ENCODE data around the gene CDCA8. TPM values are rescaled to one million over a fixed set of nuclear protein-coding genes. Genes with fewer than 3 reads are reported as not detected.

Gene CDCA8
- total and polyA plus RNA-seq, 9 of the 15 experiments (the other 6 are each of a cell fraction or from before 2014, with no cell fraction given) = 26.4 to 148 (median 81.8) TPM

- TF ChIP-seq ZNF316 (IDR thresholded peaks at IDR 0.05) (peak; percentile 96), C11orf30 (IDR thresholded peaks at IDR 0.05; ENCODE audit: low read depth) (peak; percentile 92), MAFF (IDR thresholded peaks at IDR 0.05; ENCODE audit: low read length) (peak; percentile 92), DEAF1 (CRISPR knock-in tag; IDR thresholded peaks at IDR 0.05) (no peak), MAFG (tag; conservative IDR thresholded peaks at IDR 0.05) (peak; percentile 91), POLR2G (IDR thresholded peaks at IDR 0.05; ENCODE audit: low read depth, low read length) (no peak), MAFK (IDR thresholded peaks at IDR 0.05; ENCODE audit: low read length) (peak; percentile 87), ZFP36 (IDR thresholded peaks at IDR 0.05; ENCODE audit: low read depth, low read length, partially characterized antibody) (no peak)
- Histone ChIP-seq H3K36me3 (ENCODE audit: control insufficient read depth, insufficient read depth, low read length) (no peaks in the 10 kb centered on the region), H3K4me2 (ENCODE audit: insufficient read depth, low read length) (no peak overlapping the region), H3K27ac (ENCODE audit: extremely low read depth, low read depth, low read length) (no peak overlapping the region), H3K79me2 (ENCODE audit: control insufficient read depth, insufficient read depth, low read length) (no peaks in the 10 kb centered on the region), H4K20me1 (replicated peaks; ENCODE audit: control insufficient read depth, insufficient read depth, low read length) (no peaks in the 10 kb centered on the region; the same call in 1 of the 2 replicates), H3K9me1 (ENCODE audit: control insufficient read depth, insufficient read depth, low read length) (no peaks in the 10 kb centered on the region), H3K9me3 (replicated peaks; ENCODE audit: control insufficient read depth, insufficient read depth, low read depth, low read length) (no peaks in the 10 kb centered on the region), H3K9ac (ENCODE audit: insufficient read depth in 1 of 2, low read depth in 2 of 2, low read length in 2 of 2) (no peak overlapping the region), H3K4me1 (replicated peaks in 1 of 2; ENCODE audit: control insufficient read depth in 2 of 2, insufficient read depth in 2 of 2, low read length in 2 of 2) (peaks cover 0 to 7% of the 10 kb centered on the region in 2 experiments; a peak in 2 of 5 replicates), H3K4me3 (no peak overlapping the region), H3K27me3 (ENCODE audit: control insufficient read depth in 2 of 2, insufficient read depth in 2 of 2, low read length in 2 of 2) (peaks cover 15 to 24% of the 10 kb centered on the region in 2 experiments), H2AFZ (ENCODE audit: low read depth, low read length) (no peak overlapping the region)
- ATAC-seq (no peak), FAIRE-seq (no peak), DNase-seq (ENCODE audit: extremely low read depth in 1 of 4, low spot score in 3 of 4) (no peak)
- WGBS (ENCODE audit: insufficient coverage, low coverage, missing lambda C conversion rate) = 0% methylated on average over 1 of the region's 1 CpG
- CTCF ChIA-PET (ENCODE audit: low intra/inter-chr PET ratio) = no interaction called here
- in situ Hi-C loops (cut with MboI) (no loop called here), intact Hi-C loops (cut with micrococcal nuclease) (no loop called here)
- BruUV-seq (replicated peaks) = no TSS peak
- POLR2A ChIA-PET = interaction anchor here (0.7 kb wide), 1 partner anchor 54 kb away, joined by 3 read pairs; no protein-coding TSS in a partner anchor
These were observed 56.2 kb downstream of the CDCA8 start for GRCh38 chr1:37748565-37748964.

Data from K562 (cell line).